SK-N-SH treated with all-trans-retinoic acid at 6 μM for 48 hours (cell line): ENCODE results near the gene TLCD3A.

ENCODE experiments used
- GLIS3 ChIP-seq: fragments of 250-450 bp; sonication (Bioruptor Pico); IDR thresholded peaks from 2 replicates; pipeline ENCODE4 v1.5.0; 2020; ENCODE audit warnings: mild to moderate bottlenecking, moderate library complexity
- ISL1 ChIP-seq: fragments of 250-450 bp; sonication (Bioruptor Pico); IDR thresholded peaks from 2 replicates; pipeline ENCODE4 v2.1.2; 2022; ENCODE audit warnings: mild to moderate bottlenecking, moderate library complexity
- OSR1 ChIP-seq: fragments of 250-450 bp; sonication (Bioruptor Pico); IDR thresholded peaks from 2 replicates; pipeline ENCODE4 v1.8.0; 2022; ENCODE audit warnings: moderate library complexity, mild to moderate bottlenecking, inconsistent platforms
- SNAI2 ChIP-seq: fragments of 250-450 bp; sonication (Bioruptor Pico); IDR thresholded peaks from 2 replicates; pipeline ENCODE4 v1.5.0; 2020; ENCODE audit warnings: mild to moderate bottlenecking, moderate library complexity
- TCF4 ChIP-seq: fragments of 250-450 bp; sonication (Bioruptor Pico); IDR thresholded peaks from 2 replicates; pipeline ENCODE4 v1.8.0; 2021; ENCODE audit warnings: mild to moderate bottlenecking, moderate library complexity, borderline replicate concordance
- ZFP3 ChIP-seq: fragments of 250-450 bp; sonication (Bioruptor Pico); IDR thresholded peaks from 2 replicates; pipeline ENCODE4 v1.5.0; 2020; ENCODE audit warnings: mild to moderate bottlenecking, moderate library complexity
- TF ChIP-seq, protein P1 (sequence below): fragments of 250-450 bp; sonication (Bioruptor Pico); IDR thresholded peaks from 2 replicates; pipeline ENCODE4 v1.8.0; 2020; ENCODE audit warnings: mild to moderate bottlenecking, moderate library complexity, borderline replicate concordance

DNA sequence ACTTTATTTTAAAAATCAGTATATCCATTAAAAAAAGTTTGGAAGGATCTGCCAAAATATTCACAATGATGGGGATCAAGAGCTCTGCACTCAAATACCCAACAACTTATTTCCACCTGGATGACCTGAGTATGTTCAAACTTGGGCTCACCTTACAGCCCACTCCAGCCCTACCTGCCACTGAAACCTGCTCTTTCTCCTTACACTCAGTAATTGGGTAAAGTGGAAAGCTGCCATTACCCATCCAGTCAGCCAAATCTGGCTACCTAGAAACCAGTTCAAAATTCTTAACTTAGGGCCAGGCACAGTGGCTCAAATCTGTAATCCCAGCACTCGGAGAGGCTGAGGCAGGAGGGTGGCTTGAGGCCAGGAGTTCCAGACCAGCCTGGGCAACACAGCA, 27.4 kb upstream of the TLCD3A start:
- no peak for TF ChIP-seq OSR1
- no peak for TF ChIP-seq ZFP3
- TF ChIP-seq, protein P1, sequence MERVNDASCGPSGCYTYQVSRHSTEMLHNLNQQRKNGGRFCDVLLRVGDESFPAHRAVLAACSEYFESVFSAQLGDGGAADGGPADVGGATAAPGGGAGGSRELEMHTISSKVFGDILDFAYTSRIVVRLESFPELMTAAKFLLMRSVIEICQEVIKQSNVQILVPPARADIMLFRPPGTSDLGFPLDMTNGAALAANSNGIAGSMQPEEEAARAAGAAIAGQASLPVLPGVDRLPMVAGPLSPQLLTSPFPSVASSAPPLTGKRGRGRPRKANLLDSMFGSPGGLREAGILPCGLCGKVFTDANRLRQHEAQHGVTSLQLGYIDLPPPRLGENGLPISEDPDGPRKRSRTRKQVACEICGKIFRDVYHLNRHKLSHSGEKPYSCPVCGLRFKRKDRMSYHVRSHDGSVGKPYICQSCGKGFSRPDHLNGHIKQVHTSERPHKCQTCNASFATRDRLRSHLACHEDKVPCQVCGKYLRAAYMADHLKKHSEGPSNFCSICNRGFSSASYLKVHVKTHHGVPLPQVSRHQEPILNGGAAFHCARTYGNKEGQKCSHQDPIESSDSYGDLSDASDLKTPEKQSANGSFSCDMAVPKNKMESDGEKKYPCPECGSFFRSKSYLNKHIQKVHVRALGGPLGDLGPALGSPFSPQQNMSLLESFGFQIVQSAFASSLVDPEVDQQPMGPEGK: no peak
- TF ChIP-seq ISL1 (CRISPR knock-in tag): no peak
- TF ChIP-seq SNAI2 (CRISPR knock-in tag): no peak
- TF ChIP-seq GLIS3 (CRISPR knock-in tag): no peak
- no peak for TF ChIP-seq TCF4 (CRISPR knock-in tag)
